ENCODE data around the gene SRSF9. TPM values are rescaled to one million over a fixed set of nuclear protein-coding genes. Genes with fewer than 3 reads are reported as not detected.
"Not testable (repeated sequence)": the region's sequence is repeated elsewhere in the genome, so short reads cannot be mapped to it uniquely, and the experiment has no call there.

The SRSF9 gene
- total and polyA plus RNA-seq, 4 experiments from 2014 or later: 139 to 235 (median 156) TPM

- H3K27ac ChIP-seq (ENCODE audit: low read depth, low read length): no peak overlapping the region
- no peaks in the 10 kb centered on the region for H3K27me3 Mint-ChIP-seq
- ChIA-PET POLR2A (ENCODE audit: partially characterized antibody) (interaction anchor here (1.5 kb wide), 1 partner anchor 9 kb away, joined by 3 read pairs; no protein-coding TSS in a partner anchor), CTCF (ENCODE audit: partially characterized antibody) (no interaction called here)
- DNase-seq: no peak
- H3K4me3 Mint-ChIP-seq: no peak overlapping the region
- H3K27ac Mint-ChIP-seq: peak overlapping the region in 2 of 7 donors; percentile 65 to 80
- intact Hi-C loops (cut with micrococcal nuclease): no loop called here
- no peaks in the 10 kb centered on the region for H3K9me3 Mint-ChIP-seq
- H3K4me3 ChIP-seq (ENCODE audit: low read length in 2 of 2): no peak overlapping the region
- H3K36me3 ChIP-seq (ENCODE audit: insufficient read depth, low read length): no peaks in the 10 kb centered on the region
- H3K36me3 Mint-ChIP-seq: peaks cover 0 to 3% of the 10 kb centered on the region in 2 donors
- no peaks in the 10 kb centered on the region for H3K9me3 ChIP-seq (ENCODE audit: control insufficient read depth in 1 of 2, low read length in 2 of 2)
- peaks cover 4 to 14% (median 11%) of the 10 kb centered on the region in 4 donors for H3K4me1 Mint-ChIP-seq
- H3K27me3 ChIP-seq (ENCODE audit: insufficient read depth, low read length): no peaks in the 10 kb centered on the region
- peaks cover 6% of the 10 kb centered on the region for H3K4me1 ChIP-seq (ENCODE audit: insufficient read depth, low read length)
Measured at GRCh38 chr12:120490833-120491512, 21.4 kb upstream of the SRSF9 start.

GRCh38 chr12:120490325-120490724, 20.8 kb upstream of the SRSF9 start:
- peaks cover 0 to 3% of the 10 kb centered on the region in 2 donors for H3K36me3 Mint-ChIP-seq
- H3K9me3 ChIP-seq (ENCODE audit: control insufficient read depth in 1 of 2, low read length in 2 of 2): no peaks in the 10 kb centered on the region
- POLR2A ChIA-PET (ENCODE audit: partially characterized antibody): no interaction called here
- CTCF ChIA-PET (ENCODE audit: partially characterized antibody): no interaction called here
- intact Hi-C loops (cut with micrococcal nuclease): no loop called here
- no peaks in the 10 kb centered on the region for H3K27me3 ChIP-seq (ENCODE audit: insufficient read depth, low read length)
- peak overlapping the region in 1 of 7 donors; percentile 25 for H3K27ac Mint-ChIP-seq
- H3K9me3 Mint-ChIP-seq: no peaks in the 10 kb centered on the region
- H3K4me3 Mint-ChIP-seq: no peak overlapping the region
- no peak overlapping the region for H3K4me3 ChIP-seq (ENCODE audit: low read length in 2 of 2)
- no peak for DNase-seq
- H3K27me3 Mint-ChIP-seq: no peaks in the 10 kb centered on the region
- no peak overlapping the region for H3K27ac ChIP-seq (ENCODE audit: low read depth, low read length)
- H3K4me1 Mint-ChIP-seq: peaks cover 4 to 8% (median 7%) of the 10 kb centered on the region in 4 donors
- H3K4me1 ChIP-seq (ENCODE audit: insufficient read depth, low read length): peaks cover 5% of the 10 kb centered on the region
- no peaks in the 10 kb centered on the region for H3K36me3 ChIP-seq (ENCODE audit: insufficient read depth, low read length)

- H3K27ac Mint-ChIP-seq: peak overlapping the region in 1 of 7 donors; percentile 18
- DNase-seq: no peak
- ChIA-PET CTCF (ENCODE audit: partially characterized antibody) (no interaction called here), POLR2A (ENCODE audit: partially characterized antibody) (no interaction called here)
- H3K27ac ChIP-seq (ENCODE audit: low read depth, low read length): no peak overlapping the region
- H3K36me3 Mint-ChIP-seq: peaks cover 0 to 3% of the 10 kb centered on the region in 2 donors
- H3K4me1 ChIP-seq (ENCODE audit: insufficient read depth, low read length): no peaks in the 10 kb centered on the region
- H3K27me3 ChIP-seq (ENCODE audit: insufficient read depth, low read length): no peaks in the 10 kb centered on the region
- no peaks in the 10 kb centered on the region for H3K9me3 ChIP-seq (ENCODE audit: control insufficient read depth in 1 of 2, low read length in 2 of 2)
- H3K36me3 ChIP-seq (ENCODE audit: insufficient read depth, low read length): no peaks in the 10 kb centered on the region
- no peaks in the 10 kb centered on the region for H3K4me1 Mint-ChIP-seq
- H3K4me3 ChIP-seq (ENCODE audit: low read length in 2 of 2): no peak overlapping the region
- no peak overlapping the region for H3K4me3 Mint-ChIP-seq
- no peaks in the 10 kb centered on the region for H3K27me3 Mint-ChIP-seq
- intact Hi-C loops (cut with micrococcal nuclease): no loop called here
- no peaks in the 10 kb centered on the region for H3K9me3 Mint-ChIP-seq
Measured at GRCh38 chr12:120489018-120489417, 19.5 kb upstream of the SRSF9 start.

- Histone ChIP-seq H3K27ac (ENCODE audit: low read depth, low read length) (no peak overlapping the region), H3K36me3 (ENCODE audit: insufficient read depth, low read length) (no peaks in the 10 kb centered on the region), H3K27me3 (ENCODE audit: insufficient read depth, low read length) (no peaks in the 10 kb centered on the region), H3K9me3 (ENCODE audit: control insufficient read depth in 1 of 2, low read length in 2 of 2) (no peaks in the 10 kb centered on the region), H3K4me1 (ENCODE audit: insufficient read depth, low read length) (no peaks in the 10 kb centered on the region), H3K4me3 (ENCODE audit: low read length in 2 of 2) (no peak overlapping the region)
- H3K27ac Mint-ChIP-seq: no peak overlapping the region
- H3K4me1 Mint-ChIP-seq: peaks cover 0 to 6% (median 0%) of the 10 kb centered on the region in 4 donors
- H3K36me3 Mint-ChIP-seq: peaks cover 0 to 3% of the 10 kb centered on the region in 2 donors
- intact Hi-C loops (cut with micrococcal nuclease): no loop called here
- ChIA-PET CTCF (ENCODE audit: partially characterized antibody) (no interaction called here), POLR2A (ENCODE audit: partially characterized antibody) (no interaction called here)
- H3K4me3 Mint-ChIP-seq: no peak overlapping the region
- no peak for DNase-seq
- no peaks in the 10 kb centered on the region for H3K9me3 Mint-ChIP-seq
- H3K27me3 Mint-ChIP-seq: no peaks in the 10 kb centered on the region
Measured at GRCh38 chr12:120488057-120488640, 18.6 kb upstream of the SRSF9 start.

- H3K4me3 Mint-ChIP-seq; DNase-seq; H3K36me3 ChIP-seq (ENCODE audit: insufficient read depth, low read length); H3K27me3 ChIP-seq (ENCODE audit: insufficient read depth, low read length); H3K4me1 ChIP-seq (ENCODE audit: insufficient read depth, low read length); H3K27me3 Mint-ChIP-seq; intact Hi-C loops (cut with micrococcal nuclease); H3K4me1 Mint-ChIP-seq; H3K9me3 Mint-ChIP-seq; H3K27ac ChIP-seq (ENCODE audit: low read depth, low read length); H3K27ac Mint-ChIP-seq; H3K36me3 Mint-ChIP-seq; H3K4me3 ChIP-seq (ENCODE audit: low read length in 2 of 2); H3K9me3 ChIP-seq (ENCODE audit: control insufficient read depth in 1 of 2, low read length in 2 of 2); POLR2A ChIA-PET (ENCODE audit: partially characterized antibody): not testable (repeated sequence)
- CTCF ChIA-PET (ENCODE audit: partially characterized antibody): interaction anchor here (0.6 kb wide), 1 partner anchor 484 kb away, joined by 3 read pairs; no protein-coding TSS in a partner anchor
Measured at GRCh38 chr12:120487552-120487951, 18.0 kb upstream of the SRSF9 start.

- POLR2A ChIA-PET (ENCODE audit: partially characterized antibody): no interaction called here
- H3K27ac Mint-ChIP-seq: no peak overlapping the region
- no peak overlapping the region for H3K4me3 Mint-ChIP-seq
- no peak overlapping the region for H3K27ac ChIP-seq (ENCODE audit: low read depth, low read length)
- CTCF ChIA-PET (ENCODE audit: partially characterized antibody): interaction anchor here (1.3 kb wide), 1 partner anchor 11 kb away, joined by 3 read pairs; no protein-coding TSS in a partner anchor
- intact Hi-C loops (cut with micrococcal nuclease): no loop called here
- H3K27me3 Mint-ChIP-seq: no peaks in the 10 kb centered on the region
- peaks cover 0 to 3% of the 10 kb centered on the region in 2 donors for H3K36me3 Mint-ChIP-seq
- H3K27me3 ChIP-seq (ENCODE audit: insufficient read depth, low read length): no peaks in the 10 kb centered on the region
- H3K9me3 Mint-ChIP-seq: no peaks in the 10 kb centered on the region
- no peak for DNase-seq
- no peaks in the 10 kb centered on the region for H3K9me3 ChIP-seq (ENCODE audit: control insufficient read depth in 1 of 2, low read length in 2 of 2)
- no peak overlapping the region for H3K4me3 ChIP-seq (ENCODE audit: low read length in 2 of 2)
- H3K4me1 Mint-ChIP-seq: peaks cover 0 to 10% (median 2%) of the 10 kb centered on the region in 4 donors
- H3K4me1 ChIP-seq (ENCODE audit: insufficient read depth, low read length): peaks cover 7% of the 10 kb centered on the region
- no peaks in the 10 kb centered on the region for H3K36me3 ChIP-seq (ENCODE audit: insufficient read depth, low read length)
Measured at GRCh38 chr12:120485961-120486881, 16.7 kb upstream of the SRSF9 start.

GRCh38 chr12:120483621-120484020, 14.1 kb upstream of the SRSF9 start:
- H3K4me3 Mint-ChIP-seq: no peak overlapping the region
- Histone ChIP-seq H3K4me3 (ENCODE audit: low read length in 2 of 2) (no peak overlapping the region), H3K4me1 (ENCODE audit: insufficient read depth, low read length) (peaks cover 22% of the 10 kb centered on the region), H3K9me3 (ENCODE audit: control insufficient read depth in 1 of 2, low read length in 2 of 2) (no peaks in the 10 kb centered on the region), H3K36me3 (ENCODE audit: insufficient read depth, low read length) (no peaks in the 10 kb centered on the region), H3K27ac (ENCODE audit: low read depth, low read length) (no peak overlapping the region), H3K27me3 (ENCODE audit: insufficient read depth, low read length) (no peaks in the 10 kb centered on the region)
- peaks cover 0 to 3% of the 10 kb centered on the region in 2 donors for H3K36me3 Mint-ChIP-seq
- peaks cover 7 to 29% (median 15%) of the 10 kb centered on the region in 4 donors for H3K4me1 Mint-ChIP-seq
- CTCF ChIA-PET (ENCODE audit: partially characterized antibody): interaction anchor here (2.8 kb wide), 1 partner anchor 14 kb away, joined by 15 read pairs; the partner anchor contains the start of gene SRSF9
- POLR2A ChIA-PET (ENCODE audit: partially characterized antibody): no interaction called here
- no peak overlapping the region for H3K27ac Mint-ChIP-seq
- H3K9me3 Mint-ChIP-seq: no peaks in the 10 kb centered on the region
- H3K27me3 Mint-ChIP-seq: no peaks in the 10 kb centered on the region
- intact Hi-C loops (cut with micrococcal nuclease): no loop called here
- no peak for DNase-seq

Data from CD4-positive, alpha-beta memory T cell (primary cell).